GM12891 (cell line): ENCODE results near the gene RHOT1.
"Not testable (repeated sequence)": the region's sequence is repeated elsewhere in the genome, so short reads cannot be mapped to it uniquely, and the experiment has no call there.

ENCODE experiments used
- PAX5 ChIP-seq: IDR thresholded peaks from 2 replicates; pipeline ENCODE4 v1.6.1; 2011; ENCODE audit warnings: low read length, moderate library complexity, mild to moderate bottlenecking; ENCODE audit not compliant: insufficient read depth, severe bottlenecking
- POLR2A ChIP-seq: IDR thresholded peaks from 2 replicates; pipeline ENCODE4 v1.6.1; 2011; ENCODE audit warnings: low read depth, low read length, control low read depth
- POLR2AphosphoS5 ChIP-seq: IDR thresholded peaks from 2 replicates; pipeline ENCODE4 v1.6.1; 2011; ENCODE audit warnings: low read depth, low read length, control low read depth
- POU2F2 ChIP-seq: IDR thresholded peaks from 2 replicates; pipeline ENCODE4 v1.6.1; 2011; ENCODE audit warnings: low read depth, mild to moderate bottlenecking, control low read depth, low read length, moderate library complexity
- SPI1 ChIP-seq: IDR thresholded peaks from 2 replicates; pipeline ENCODE4 v1.6.1; 2011; ENCODE audit warnings: low read depth, low read length, control low read depth
- TAF1 ChIP-seq: IDR thresholded peaks from 2 replicates; pipeline ENCODE4 v1.6.1; 2011; ENCODE audit warnings: low read depth, low read length, control low read depth

DNA sequence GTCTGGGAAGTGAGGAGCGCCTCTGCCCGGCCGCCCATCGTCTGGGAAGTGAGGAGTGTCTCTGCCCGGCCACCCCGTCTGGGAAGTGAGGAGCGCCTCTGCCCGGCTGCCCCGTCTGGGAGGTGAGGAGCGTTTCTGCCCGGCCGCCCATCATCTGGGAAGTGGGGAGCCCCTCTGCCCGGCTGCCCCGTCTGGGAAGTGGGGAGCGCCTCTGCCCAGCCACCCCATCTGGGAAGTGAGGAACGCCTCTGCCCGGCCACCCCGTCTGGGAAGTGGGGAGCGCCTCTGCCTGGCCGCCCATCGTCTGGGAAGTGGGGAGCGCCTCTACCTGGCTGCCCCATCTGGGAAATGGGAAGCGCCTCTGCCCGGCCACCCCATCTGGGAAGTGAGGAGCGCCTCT, 37.2 kb downstream of the RHOT1 start:
- not testable (repeated sequence) for TF ChIP-seq POLR2A, POLR2AphosphoS5, TAF1, PAX5, SPI1, POU2F2
